GM21515 (cell line): ENCODE measurements around the gene RGS14.
A peak's percentile ranks its signal among the peaks of the same experiment; 100 is the strongest.
"Not testable (repeated sequence)": the region's sequence is repeated elsewhere in the genome, so short reads cannot be mapped to it uniquely, and the experiment has no call there.

Experiments used
- ATAC-seq: cut with Tn5 transposase; IDR thresholded peaks from one replicate; pipeline ENCODE4 v1.9.1; 2021; ENCODE audit not compliant: unreplicated experiment

Gene RGS14

DNA sequence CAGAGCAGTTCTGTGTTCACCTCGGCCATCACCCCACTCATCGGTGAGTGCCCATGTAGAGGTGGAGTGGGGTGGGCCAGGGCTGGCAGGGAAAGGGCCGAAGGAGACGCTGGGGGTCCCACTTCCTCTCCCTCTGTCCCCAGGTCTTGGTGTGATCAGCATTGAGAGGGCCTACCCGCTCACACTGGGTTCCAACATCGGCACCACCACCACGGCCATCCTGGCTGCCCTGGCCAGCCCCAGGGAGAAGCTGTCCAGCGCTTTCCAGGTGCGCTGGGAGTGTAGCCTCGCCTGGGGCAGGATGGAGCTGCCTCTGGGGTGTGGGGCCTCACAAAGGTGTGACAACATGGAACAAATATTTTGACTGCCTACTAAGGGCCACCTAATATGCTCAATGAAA, 39.1 kb downstream of the RGS14 start:
- no peak for ATAC-seq

DNA sequence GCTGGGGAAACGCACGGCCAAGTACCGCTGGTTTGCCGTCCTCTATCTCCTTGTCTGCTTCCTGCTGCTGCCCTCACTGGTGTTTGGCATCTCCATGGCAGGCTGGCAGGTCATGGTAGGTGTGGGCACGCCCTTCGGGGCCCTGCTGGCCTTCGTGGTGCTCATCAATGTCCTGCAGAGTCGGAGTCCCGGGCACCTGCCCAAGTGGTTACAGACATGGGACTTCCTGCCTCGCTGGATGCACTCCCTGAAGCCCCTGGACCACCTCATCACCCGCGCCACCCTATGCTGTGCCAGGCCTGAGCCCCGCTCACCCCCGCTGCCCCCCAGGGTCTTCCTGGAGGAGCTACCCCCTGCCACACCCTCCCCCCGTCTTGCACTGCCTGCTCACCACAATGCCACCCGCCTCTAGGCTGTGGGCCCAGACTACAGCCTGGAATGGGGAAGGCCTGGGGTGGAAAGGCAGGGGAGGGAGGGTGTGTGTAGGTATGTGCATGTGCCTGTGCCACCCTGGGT, 40.2 kb downstream of the RGS14 start:
- ATAC-seq, result no peak

DNA sequence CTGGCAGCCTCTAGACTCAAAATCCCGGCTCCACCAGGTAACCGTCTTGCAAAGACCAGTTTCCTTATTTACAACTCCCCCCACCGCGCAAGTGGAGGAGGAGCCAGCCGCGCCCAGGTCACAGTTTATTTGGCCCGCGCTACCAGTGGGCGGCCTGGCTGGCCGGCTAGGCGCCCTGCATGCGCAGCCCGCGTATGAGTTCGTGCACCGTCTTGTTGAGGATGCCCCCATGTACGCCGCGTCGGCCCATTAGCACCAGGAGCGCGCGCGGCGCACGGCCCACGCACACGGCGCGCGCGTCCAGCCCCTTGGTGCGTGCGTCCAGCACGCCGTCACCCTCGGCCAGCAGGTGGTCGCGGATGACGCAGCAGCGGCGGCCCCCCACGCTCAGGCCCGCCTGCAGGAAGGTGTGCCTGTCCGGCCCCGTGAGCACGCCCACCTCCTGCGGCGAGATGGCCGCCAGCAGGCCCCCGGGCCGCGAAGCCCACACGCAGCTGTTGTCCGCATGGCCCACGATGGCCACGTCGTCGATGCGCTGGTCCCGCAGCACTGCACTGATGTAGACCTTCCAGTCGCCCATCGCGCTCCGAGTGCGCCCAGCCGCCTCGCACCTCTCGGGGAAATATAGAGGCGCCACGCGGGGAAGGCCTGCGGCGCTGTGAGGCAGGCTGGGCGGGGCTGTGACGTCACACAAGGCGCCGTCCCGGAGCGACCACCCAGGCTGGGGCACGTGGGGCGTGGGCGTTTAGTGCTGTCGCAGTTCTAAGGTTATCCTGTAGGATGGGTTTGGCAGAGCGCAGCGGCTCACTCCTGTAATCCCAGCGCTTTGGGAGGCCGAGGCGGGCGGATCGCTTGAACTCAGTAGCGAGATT, 42.5 kb downstream of the RGS14 start, which contains the start of gene PFN3:
TSS of gene PFN3 (minus strand) at position 665 of the 872 bp plus-strand sequence. CDS start at position 580, 85 bp downstream.
- no peak for ATAC-seq

DNA sequence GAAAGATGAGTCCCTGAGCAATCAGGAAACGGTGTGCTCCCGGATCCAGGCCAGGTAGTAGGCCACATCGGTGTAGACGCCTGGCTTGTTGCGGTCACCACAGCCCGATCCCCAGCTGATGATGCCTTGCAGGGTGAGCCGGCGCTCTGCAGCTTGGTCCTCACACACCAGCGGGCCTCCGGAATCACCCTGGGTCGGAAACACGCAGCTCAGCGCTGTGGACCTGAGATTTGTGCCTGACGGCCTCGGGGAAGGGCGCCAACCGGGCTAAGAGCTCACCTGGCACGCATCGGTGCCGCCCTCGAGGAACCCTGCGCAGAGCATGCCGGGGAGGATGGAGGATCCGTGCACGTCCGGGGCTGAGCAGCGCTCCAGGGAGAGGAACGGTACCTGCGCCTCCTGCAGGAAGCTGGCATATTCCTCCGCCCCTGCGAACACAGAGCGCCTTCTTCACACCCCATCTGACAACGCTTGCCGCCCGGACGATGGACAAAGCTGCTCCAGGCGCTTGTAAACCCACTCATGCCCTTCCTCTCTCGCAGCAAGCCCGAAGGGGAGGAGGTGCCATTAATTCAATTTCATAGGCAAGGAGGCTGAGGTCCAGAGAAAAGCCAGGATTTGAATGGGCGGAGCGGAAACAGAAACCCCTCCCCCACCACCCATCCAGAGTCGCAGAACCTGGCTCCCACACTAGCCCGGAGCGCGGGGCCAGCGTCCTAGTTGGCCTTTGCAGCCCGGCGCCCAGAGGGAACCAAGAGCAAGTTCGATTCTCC, 44.7 kb downstream of the RGS14 start:
- ATAC-seq, result no peak

DNA sequence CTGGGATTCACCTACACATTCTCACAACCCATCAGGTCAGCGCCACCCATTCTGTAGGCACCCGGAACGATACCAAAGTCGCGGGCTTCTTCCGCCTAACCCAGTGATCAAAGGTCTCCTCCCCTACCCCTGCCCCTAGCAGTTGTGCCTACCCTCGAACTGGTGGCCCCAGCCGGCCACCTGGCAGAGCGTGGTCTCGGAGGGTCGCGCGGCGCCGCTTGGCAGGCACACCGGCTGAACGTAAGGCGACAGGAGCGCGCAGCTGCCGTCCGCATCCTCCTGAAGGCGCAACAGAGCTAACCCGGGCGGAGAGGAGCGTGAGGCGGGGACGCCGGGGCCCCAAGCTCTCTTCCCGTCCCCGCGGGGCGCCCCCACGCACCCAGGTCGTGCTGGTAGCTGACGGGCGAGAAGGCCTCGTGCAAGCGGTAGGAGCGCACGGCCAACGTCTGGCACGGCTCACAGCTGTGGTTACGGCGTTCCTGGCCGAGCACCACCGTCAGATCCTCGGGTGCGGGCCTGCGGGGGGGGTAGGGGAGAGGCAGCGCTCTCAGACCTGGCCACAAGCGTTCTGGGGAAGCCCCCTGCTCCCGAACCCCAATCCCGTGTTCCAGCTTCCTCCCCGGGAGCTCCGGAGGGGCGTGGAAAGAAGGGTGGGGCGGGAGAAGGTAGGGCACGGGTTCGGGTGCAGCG, 45.5 kb downstream of the RGS14 start:
- peak; percentile 24 for ATAC-seq

DNA sequence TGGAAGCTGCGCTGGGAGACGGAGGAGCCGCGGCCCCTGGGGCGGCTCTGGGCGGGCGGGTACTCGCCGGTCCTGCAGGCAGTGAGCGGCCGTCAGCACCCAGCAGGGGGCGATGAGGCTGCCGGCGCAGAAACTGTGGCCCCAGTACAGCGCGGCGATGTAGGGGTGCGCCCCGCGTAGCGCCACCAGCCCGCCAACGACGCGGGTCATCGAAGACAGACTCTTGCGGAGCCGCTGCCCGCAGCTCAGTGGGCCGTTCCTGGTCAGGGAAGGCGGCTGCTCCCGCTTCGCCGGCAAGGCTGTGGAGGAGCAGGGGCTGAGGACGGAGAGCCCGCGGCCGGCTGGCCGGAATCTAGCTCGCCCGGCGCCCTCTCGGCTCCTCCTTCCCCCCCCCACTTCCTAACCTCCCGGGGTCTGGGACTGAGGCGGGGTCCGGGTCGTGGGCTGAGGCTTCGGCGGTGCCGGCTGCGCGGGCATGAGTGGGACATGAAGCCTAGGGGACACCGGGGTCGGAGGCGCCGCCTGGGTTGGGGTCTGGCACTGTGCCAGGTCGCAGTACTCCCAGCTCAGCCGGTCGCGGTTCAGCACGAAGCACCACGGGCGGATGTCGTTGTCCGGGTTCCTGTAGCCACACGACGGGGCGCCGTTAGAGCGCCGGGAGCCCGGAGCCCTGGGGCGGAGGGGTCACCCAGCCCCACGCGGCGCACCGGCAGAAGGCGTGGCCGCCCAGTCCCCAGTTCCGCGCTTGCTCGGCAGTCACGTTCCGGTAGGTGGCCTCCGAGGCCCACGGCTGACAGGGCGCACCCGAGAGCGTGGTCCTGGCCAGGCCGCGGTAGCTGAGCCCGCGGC, 46.3 kb downstream of the RGS14 start:
- ATAC-seq, result peak; percentile 74

DNA sequence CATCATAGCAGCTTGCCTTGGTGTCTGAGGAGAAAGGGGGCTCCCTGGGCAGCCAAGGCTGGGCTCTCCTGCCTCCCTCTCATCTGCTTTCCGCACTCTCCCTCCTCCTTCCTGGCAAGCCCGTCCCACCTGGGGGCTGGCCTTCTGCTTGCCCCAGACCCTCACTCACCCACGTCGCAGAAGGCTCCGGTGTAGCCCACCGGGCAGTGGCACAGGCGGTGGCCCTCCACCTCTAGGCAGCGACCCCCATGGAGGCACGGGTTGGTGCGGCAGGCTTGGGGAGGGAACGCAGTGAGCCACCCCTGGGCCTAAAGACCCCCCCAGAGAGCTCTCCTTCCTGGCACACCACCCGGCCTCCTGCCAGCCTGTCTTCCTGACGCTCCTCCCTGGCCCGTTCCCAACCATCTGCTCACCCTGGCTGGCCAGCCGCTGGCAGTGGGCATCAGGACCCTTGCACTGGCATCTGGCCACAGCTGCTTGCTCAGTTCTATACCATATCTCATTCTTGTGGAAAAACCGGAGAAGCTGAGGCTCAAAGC, 47.0 kb downstream of the RGS14 start:
- no peak for ATAC-seq

DNA sequence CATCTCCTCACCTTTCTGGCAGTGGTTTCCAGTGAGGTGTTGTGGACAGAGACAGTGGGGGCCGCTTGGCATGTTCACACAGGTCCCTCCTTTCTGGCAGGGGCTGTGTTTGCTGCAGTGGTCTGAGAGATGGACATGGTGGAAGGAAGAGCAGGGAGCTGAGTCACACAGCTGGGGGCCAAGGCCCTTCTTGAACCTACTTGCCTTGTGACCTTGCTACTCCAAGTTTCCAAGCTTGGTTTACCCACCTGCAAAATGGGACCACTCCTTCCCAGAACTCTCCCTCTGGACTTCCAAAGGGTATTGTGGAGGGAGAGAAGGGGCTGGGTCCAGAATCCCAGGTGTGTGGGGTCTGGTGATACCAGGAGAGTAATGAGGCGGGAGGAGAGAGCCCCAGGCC, 47.6 kb downstream of the RGS14 start:
- no peak for ATAC-seq

DNA sequence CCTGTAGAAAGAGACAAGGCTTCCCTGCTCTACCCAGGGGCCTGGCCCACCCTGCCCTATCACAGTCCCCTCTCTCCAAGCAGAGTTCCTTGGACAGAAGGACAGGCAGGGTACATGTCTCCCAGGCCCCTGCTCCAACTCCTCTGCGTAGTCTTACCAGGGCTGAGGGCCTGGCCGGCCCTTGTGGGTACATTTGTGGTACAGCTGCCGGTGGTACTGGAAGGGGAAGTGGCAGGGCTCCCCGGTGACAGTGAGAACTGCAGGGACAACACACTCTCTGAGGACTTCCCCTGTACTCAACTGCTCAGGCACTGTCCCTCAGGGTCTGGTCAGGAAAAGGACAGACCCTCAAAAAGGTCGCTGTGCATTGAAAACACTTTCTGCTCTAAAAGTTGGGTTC, 48.1 kb downstream of the RGS14 start:
- ATAC-seq, result no peak

DNA sequence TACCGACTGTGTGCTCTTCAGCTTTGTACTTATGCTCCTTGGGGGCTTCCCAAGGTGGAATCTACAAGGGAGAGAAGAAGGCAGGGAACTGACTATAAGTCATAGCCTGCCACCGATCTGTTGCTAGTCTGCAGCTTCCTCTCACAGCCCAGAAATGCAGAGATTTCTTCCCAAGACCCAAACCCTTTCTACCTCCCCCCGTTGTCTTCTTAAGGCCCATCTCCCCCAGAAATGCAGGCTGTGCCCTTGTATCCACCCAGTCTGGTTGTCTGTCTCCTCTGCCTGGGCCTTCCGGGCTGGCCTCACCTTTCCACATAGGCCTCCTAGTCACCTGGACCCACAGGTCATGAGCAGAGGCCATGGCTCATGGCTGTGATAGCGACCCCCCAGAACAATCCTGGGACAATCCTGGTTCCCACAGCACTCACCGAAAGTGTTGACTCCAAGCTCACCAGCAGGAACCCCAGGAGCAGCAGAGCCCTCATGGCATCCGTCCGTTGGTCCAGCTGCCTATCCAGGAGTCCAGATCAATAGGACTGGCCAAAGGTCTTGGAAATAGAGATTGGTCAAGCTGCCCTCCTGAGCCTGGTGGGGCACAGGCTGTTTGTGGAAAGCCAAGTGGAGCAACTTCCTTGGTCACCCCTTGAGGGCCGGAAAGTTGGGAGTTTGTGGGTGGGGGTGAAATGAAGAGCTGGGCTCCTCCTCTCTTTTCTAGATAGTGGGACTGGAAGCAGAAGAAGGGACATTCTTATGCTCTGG, 51.5 kb downstream of the RGS14 start, which contains the start of gene F12:
TSS of gene F12 (minus strand) at position 522 of the 759 bp plus-strand sequence. CDS start at position 485, 37 bp downstream.
- no peak for ATAC-seq

DNA sequence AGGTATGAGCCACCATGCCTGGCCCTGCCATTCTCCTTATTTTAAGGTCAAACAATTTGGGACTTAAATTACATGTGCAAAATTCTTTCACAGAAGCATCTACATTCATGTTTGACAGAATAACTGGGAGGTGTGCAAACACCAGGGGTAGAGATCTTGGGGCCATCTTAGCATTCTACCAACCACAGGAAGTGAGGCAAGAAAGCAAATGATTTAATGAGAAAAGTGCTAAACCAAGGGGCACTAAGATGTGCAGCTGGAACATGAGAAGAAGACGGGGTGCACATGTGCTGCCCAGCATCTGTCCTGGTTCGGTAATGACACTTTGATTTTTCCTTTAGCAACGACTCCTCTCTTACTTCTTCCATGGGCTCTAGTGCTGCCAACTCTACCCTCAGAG, 52.9 kb downstream of the RGS14 start:
- ATAC-seq, result no peak

DNA sequence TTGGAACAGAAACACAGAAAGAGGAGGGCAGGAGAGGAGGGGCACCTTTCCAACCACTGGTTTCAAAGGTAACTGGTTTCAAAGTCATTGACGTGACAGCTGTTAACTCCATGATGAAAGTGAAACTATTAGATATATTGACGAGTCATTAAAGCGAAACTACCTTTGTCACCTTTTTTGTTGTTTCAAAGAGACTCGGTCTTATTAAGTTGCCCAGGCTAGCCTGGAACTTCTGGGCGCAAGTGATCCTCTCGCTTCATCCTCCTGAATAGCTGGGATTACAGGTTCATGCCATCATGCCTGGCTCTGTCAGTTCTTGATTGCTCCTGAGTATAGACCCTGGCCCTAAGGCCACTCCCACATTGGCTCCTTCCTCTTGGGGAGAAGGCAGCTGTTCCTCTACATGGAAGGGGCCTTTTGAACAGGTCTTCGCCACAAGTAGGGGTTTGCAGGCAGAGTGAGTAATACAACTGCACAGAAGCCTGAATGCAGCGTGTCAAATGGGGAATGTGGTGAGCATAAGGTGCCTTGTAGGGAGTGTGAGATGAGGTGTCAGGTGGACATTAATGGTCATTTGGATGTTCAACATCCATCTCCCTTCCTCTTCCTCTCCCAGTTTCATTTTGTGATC, 55.0 kb downstream of the RGS14 start:
- peak; percentile 57 for ATAC-seq

DNA sequence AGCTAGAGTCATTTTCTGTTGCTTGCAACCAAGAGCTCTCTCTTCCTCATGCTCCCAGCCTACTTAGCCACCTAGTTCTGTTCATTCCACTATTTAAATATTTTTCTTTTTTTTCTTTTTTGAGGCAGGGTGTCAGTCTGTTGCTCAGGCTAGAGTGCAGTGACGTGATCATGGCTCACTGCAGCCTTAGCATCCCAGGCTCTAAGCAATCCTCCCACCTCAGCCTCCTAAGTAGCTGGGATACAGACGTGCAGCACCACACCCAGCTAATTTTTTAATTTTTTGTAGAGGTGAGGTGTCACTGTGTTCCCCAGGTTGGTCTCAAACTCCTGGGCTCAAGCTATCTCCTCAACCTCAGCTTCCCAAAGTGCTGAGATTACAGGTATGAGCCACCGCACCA, 56.8 kb downstream of the RGS14 start:
- ATAC-seq, result no peak

DNA sequence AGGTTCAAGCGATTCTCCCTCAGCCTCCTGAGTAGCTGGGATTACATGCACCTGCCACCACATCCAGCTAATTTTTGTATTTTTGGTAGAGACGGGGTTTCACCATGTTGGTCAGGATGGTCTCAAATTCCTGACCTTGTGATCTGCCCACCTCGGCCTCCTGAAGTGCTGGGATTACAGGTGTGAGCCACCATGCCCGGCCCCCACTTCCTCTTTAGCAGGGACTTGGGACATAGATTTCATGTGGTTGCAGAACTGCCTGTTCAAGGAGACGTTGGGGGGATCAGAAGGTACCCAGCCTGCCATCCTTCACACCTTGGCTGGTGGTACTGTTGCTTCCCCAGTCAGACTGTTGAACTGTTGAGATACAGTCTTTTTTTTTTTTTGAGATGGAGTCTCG, 59.4 kb downstream of the RGS14 start:
- ATAC-seq, result not testable (repeated sequence)

DNA sequence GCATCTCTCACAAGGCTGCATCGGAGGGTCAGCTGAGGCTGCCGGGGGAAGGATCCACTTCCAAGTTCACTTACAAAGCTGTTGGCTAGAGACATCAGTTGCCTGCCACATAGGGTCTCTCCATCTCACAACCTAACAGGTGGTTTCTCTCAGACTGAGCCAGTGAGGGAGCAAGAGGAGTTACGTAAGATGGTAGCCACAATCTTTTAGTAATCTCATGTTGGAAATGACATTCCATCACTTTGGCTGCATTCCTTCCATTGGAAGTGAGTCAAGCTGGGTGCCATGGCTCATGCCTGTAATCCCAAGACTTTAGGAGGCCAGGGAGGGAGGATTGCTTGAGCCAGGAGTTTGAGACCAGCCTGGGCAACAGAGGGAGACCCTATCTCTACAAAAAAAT, 61.3 kb downstream of the RGS14 start:
- no peak for ATAC-seq

DNA sequence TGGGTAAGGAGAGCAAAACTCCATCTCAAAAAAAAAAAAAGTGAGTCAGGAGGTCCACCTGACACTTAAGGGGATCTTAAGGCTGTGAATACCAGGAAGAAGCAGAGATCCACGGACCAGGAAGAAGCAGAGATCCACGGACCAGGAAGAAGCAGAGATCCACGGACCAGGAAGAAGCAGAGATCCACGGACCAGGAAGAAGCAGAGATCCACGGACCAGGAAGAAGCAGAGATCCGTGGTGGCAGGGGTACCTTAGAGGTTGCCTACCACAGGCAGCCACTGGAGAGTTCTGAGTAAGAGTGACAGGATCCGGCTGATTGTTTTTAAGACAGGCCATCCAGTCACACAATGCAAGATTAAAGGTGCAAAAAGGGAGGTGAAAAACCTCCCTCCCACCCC, 62.7 kb downstream of the RGS14 start:
- not testable (repeated sequence) for ATAC-seq

DNA sequence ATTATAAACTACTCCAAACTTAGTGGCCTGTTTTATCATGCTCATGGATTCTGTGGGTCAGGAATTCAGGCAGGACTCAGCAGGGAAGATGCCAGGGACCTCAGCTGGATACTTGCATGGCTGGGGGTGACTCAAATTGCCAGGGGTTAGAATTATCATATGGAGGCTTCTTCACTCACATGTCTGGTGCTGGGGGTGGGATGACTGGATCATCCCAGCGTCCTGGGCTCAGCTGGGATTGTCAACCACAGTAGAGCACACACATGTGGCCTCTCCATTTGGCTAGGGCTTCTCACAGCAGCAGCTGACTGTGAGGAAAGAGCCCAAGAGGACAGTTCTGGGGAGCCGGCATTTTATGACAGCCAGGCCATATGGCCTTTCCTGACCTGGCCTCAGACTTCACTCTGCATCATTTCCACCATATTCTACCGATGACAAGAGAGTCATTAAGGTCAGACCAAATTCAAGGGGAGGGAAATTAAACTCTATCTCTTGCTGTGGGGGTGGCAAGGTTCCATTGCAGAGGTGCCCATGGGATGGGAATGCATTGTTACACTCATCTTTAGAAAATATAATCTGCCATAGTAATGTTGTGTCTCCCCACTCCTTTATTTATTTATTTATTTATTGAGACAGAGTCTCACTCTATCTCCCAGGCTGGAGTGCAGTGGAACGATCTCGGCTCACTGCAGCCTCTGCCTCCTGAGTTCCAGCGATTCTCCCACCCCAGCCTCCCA, 63.5 kb downstream of the RGS14 start:
- ATAC-seq, result no peak
